ENCODE data around the gene MXRA5.
"Not testable (repeated sequence)": the region's sequence is repeated elsewhere in the genome, so short reads cannot be mapped to it uniquely, and the experiment has no call there.

MXRA5 gene

DNA sequence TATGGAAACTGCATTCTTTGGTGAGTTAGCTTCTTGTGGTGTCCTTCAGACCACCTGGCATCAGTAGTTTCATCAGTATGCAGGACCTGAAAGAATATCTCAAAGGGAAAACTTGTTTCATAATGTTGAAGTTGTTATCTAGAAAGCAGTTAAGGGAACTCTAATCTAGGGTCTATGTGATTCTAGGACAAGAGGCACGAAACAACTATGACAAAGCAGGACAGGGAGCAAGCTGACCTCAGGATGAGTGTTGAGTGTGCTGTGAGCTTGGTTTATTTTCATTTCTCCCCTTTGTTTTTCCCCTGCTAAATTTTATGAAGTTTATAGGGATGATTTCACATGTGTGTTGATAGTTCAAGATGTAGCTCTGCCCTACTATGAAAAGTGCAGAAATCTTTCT lies 65.7 kb downstream of the MXRA5 start:
- ATAC-seq, result no peak
- no peak for TF ChIP-seq TCF4 (CRISPR knock-in tag; IDR thresholded peaks at IDR 0.05; ENCODE audit: borderline replicate concordance)
- TF ChIP-seq PPARA (CRISPR knock-in tag; IDR thresholded peaks at IDR 0.05; ENCODE audit: borderline replicate concordance), result no peak
- no peak for TF ChIP-seq TOX (CRISPR knock-in tag; IDR thresholded peaks at IDR 0.05; ENCODE audit: borderline replicate concordance)
- TF ChIP-seq BACH2 (CRISPR knock-in tag; IDR thresholded peaks at IDR 0.05; ENCODE audit: borderline replicate concordance), result no peak
- TF ChIP-seq GLIS3 (CRISPR knock-in tag; IDR thresholded peaks at IDR 0.05), result no peak
- no peak for TF ChIP-seq ZNF8 (CRISPR knock-in tag; IDR thresholded peaks at IDR 0.05)
- TF ChIP-seq CREB5 (CRISPR knock-in tag; IDR thresholded peaks at IDR 0.05; ENCODE audit: low read depth), result no peak
- no peak for TF ChIP-seq SNAI2 (CRISPR knock-in tag; IDR thresholded peaks at IDR 0.05)

DNA sequence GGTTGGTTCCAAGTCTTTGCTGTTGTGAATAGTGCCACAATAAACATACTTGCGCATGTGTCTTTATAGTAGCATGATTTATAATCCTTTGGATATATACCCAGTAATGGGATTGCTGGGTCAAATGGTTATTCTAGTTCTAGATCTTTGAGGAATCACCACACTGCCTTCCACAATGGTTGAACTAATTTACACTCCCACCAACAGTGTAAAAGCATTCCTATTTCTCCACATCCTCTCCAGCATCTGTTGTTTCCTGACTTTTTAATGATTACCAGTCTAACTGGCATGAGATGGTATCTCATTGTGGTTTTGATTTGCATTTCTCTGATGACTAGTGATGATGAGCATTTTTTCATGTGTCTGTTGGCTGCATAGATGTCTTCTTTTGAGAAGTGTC lies 72.8 kb downstream of the MXRA5 start:
- ATAC-seq, result not testable (repeated sequence)

- peak; percentile 74 for ATAC-seq
- TF ChIP-seq PPARA (CRISPR knock-in tag; IDR thresholded peaks at IDR 0.05; ENCODE audit: borderline replicate concordance) (no peak), ESRRG (CRISPR knock-in tag; IDR thresholded peaks at IDR 0.05) (no peak), ZNF70 (CRISPR knock-in tag; IDR thresholded peaks at IDR 0.05) (no peak), POU6F1 (CRISPR knock-in tag; IDR thresholded peaks at IDR 0.05; ENCODE audit: borderline replicate concordance, low read depth) (no peak)
Observed at GRCh38 chrX:3271834-3272186, 74.6 kb downstream of the MXRA5 start.

DNA sequence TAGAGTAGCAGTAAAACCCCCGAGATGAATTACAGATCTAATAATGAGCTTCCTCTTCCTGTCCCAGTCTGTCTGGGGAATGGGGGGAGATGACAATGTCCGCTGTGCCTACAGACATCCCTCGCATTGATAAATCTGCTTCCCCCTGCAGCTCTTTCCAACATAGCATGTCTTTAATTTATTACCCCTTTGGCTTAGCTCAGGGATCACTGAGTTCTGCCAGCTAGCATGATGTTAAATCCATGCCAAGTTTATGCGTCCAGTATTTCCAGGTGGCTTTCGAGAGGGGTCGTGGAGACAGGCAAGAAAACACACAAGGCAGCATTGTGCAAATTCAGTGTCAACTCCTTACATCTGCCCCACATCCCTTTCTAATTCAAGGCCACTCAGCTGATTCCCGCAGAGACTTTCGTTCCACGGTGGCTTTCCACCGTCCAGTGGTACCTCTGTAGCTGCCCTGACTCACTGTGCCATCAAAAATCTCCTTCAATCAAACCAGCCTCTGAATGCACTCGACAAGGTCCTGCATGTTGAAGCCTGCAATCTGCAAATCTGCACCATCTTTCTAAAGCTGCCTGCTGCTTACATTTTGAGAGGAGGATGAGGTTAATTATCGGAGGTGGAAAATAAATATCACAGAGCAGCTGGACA lies 75.1 kb downstream of the MXRA5 start:
- ATAC-seq, result peak; percentile 55
- no peak for TF ChIP-seq OSR1 (CRISPR knock-in tag; IDR thresholded peaks at IDR 0.05)
- no peak for TF ChIP-seq CSDC2 (CRISPR knock-in tag; IDR thresholded peaks at IDR 0.05)
- no peak for TF ChIP-seq ARNTL (CRISPR knock-in tag; IDR thresholded peaks at IDR 0.05; ENCODE audit: borderline replicate concordance, low read depth)
- TF ChIP-seq BACH2 (CRISPR knock-in tag; IDR thresholded peaks at IDR 0.05; ENCODE audit: borderline replicate concordance), result no peak
- TF ChIP-seq, protein P1, sequence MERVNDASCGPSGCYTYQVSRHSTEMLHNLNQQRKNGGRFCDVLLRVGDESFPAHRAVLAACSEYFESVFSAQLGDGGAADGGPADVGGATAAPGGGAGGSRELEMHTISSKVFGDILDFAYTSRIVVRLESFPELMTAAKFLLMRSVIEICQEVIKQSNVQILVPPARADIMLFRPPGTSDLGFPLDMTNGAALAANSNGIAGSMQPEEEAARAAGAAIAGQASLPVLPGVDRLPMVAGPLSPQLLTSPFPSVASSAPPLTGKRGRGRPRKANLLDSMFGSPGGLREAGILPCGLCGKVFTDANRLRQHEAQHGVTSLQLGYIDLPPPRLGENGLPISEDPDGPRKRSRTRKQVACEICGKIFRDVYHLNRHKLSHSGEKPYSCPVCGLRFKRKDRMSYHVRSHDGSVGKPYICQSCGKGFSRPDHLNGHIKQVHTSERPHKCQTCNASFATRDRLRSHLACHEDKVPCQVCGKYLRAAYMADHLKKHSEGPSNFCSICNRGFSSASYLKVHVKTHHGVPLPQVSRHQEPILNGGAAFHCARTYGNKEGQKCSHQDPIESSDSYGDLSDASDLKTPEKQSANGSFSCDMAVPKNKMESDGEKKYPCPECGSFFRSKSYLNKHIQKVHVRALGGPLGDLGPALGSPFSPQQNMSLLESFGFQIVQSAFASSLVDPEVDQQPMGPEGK (CRISPR knock-in tag; IDR thresholded peaks at IDR 0.05; ENCODE audit: borderline replicate concordance), result no peak
- no peak for TF ChIP-seq ZFP3 (CRISPR knock-in tag; IDR thresholded peaks at IDR 0.05)
- TF ChIP-seq ZNF8 (CRISPR knock-in tag; IDR thresholded peaks at IDR 0.05), result no peak
- TF ChIP-seq TCF4 (CRISPR knock-in tag; IDR thresholded peaks at IDR 0.05; ENCODE audit: borderline replicate concordance), result no peak
- no peak for TF ChIP-seq GLIS3 (CRISPR knock-in tag; IDR thresholded peaks at IDR 0.05)
- no peak for TF ChIP-seq CSRNP3 (CRISPR knock-in tag; IDR thresholded peaks at IDR 0.05)
- no peak for TF ChIP-seq TOX (CRISPR knock-in tag; IDR thresholded peaks at IDR 0.05; ENCODE audit: borderline replicate concordance)
- no peak for TF ChIP-seq ISL1 (CRISPR knock-in tag; IDR thresholded peaks at IDR 0.05)
- TF ChIP-seq POU6F1 (CRISPR knock-in tag; IDR thresholded peaks at IDR 0.05; ENCODE audit: borderline replicate concordance, low read depth), result no peak
- TF ChIP-seq CREB5 (CRISPR knock-in tag; IDR thresholded peaks at IDR 0.05; ENCODE audit: low read depth), result no peak
- no peak for TF ChIP-seq TSHZ2 (CRISPR knock-in tag; IDR thresholded peaks at IDR 0.05)
- no peak for TF ChIP-seq SNAI2 (CRISPR knock-in tag; IDR thresholded peaks at IDR 0.05)
- TF ChIP-seq ZC3H10 (CRISPR knock-in tag; IDR thresholded peaks at IDR 0.05), result no peak
- TF ChIP-seq PPARA (CRISPR knock-in tag; IDR thresholded peaks at IDR 0.05; ENCODE audit: borderline replicate concordance), result no peak
- no peak for TF ChIP-seq ZFP30 (CRISPR knock-in tag; IDR thresholded peaks at IDR 0.05)
